NCI-H2171 treated with DMSO at 0.1 percent for 48 hours (cell line): ENCODE measurements around the gene FOXR1.
"Not testable (repeated sequence)": the region's sequence is repeated elsewhere in the genome, so short reads cannot be mapped to it uniquely, and the experiment has no call there.

Experiments
- DNase-seq: peaks from one replicate; lab custom pipeline; 2025; lab: John Stamatoyannopoulos, UW

The FOXR1 gene

DNA sequence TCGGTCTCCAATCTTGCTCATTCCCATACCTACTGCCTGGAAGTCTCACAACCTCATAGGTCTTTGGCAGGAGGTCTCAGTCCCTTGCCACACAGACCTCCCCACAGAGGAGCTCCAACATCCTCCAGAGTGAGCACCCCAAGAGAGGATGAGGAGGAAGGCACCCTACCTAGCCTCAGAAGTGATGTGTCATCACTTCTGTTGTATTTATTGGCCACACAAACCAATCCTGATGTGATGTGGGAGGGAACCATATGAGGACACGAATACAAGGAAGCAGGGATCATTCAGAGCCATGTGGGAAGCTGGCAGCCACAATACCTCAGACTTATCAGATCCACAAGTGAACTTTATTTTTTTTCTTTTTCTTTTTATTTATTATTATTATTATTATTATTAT lies 24.5 kb upstream of the FOXR1 start:
- no peak for DNase-seq

DNA sequence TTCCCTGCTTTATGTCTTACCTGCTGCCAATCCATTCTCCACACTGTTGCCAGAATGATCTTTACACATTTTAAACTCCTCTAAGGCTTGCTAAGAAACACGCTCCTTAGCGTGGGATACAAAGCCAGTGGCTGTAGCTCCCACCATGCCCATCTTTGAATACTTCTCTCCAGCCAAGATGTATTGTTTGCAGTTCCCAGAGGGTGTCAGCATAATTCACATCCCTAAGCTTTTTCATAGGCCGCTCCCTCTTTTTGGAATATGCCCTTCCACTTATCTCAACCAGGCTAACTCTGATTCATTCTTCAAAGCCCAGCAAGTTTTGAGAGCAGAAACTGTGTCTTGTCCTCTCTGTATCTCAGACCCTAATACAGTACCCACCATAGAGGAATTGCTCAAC lies 23.6 kb upstream of the FOXR1 start:
- DNase-seq: no peak

DNA sequence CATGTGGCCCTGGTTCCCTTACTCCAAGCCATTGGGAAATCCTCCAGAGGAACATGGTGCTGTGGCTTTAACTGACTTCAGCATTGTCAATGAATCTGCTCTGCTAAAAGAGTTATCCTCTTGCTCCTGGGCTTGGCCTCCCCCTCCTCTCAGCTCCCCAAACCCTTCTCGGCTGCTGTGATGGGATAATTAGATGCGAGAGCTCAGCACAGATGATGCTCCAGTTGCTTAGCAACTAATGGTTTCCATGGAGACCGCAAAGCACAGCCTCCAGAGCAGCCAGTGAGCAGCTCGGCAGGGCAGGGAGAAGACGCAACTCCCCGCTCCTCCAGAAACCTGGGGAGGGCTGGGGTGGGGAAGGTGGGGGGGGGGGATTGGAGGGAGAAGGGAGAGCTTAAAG lies 18.3 kb upstream of the FOXR1 start:
- peak; percentile 60 for DNase-seq

DNA sequence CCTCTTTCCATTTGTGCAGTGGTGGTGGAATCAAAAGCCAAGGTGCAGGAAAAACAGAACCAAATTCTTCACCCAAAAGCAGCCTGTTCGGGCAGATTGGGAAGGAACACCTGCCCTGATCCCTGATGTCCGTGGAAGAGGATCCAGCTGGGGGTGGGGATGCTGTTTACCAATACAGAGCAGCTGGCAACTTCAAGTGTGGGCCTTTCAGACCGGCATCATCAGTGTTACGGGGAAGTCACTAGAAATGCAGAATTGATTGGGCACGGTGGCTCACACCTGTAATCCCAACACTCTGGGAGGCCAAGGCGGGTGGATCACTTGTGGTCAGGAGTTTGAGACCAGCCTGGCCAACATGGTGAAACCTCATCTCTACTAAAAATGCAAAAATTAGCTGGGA lies 17.6 kb upstream of the FOXR1 start:
- not testable (repeated sequence) for DNase-seq

DNA sequence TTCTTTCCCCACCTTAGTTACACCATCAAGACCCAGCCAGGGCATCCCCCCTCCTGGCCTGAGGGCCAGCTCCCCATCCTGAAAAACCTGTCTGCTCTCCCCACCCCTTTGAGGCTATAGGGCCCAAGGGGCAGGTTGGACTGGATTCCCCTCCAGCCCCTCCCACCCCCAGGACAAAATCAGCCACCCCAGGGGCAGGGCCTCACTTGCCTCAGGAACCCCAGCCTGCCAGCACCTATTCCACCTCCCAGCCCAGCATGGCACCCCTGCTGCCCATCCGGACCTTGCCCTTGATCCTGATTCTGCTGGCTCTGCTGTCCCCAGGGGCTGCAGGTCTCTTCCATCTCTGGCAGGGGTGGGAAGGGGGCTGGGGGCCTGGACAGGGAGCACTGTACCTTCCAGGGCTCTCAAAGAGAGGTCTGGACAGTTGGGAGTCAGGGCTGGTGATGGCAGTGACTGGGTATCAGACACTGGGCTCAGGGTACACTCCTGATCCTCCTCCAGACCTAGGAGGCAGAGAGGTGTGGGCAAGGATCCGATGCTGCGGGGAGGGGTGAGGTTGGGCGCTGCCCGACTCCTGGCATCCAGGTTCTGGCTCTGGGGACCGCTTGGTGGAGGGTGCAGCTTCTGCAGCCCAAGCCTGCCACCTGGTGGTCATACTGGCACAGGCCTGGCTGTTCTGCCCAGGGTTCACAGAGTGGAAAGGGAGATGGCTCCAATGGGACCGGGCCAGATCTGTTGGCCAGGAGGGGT lies 15.3 kb upstream of the FOXR1 start, which contains the start of gene UPK2:
UPK2 (plus strand) TSS at position 205 of the 753 bp plus-strand sequence; CDS start at position 258, 53 bp downstream.
- peak; percentile 44 for DNase-seq

DNA sequence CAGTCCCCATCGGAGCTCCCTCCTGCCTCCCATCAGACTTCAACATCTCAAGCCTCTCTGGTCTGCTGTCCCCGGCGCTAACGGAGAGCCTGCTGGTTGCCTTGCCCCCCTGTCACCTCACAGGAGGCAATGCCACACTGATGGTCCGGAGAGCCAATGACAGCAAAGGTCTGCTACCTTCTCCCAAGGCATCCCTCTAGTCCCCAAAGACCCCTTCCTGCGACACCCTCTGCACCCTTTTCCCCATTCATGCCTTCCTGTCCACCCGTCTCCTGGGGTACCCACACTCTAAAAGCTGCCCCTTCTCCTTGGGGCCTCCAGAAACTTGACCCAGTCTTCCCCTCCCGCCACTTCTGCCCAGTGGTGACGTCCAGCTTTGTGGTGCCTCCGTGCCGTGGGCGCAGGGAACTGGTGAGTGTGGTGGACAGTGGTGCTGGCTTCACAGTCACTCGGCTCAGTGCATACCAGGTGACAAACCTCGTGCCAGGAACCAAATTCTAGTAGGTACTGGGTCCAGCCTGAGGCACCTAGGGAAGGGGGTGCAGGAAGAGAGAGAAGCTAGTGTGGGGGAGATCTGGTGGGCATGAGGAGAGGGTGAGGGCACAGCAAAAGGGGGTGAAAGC lies 14.6 kb upstream of the FOXR1 start:
- DNase-seq: no peak

DNA sequence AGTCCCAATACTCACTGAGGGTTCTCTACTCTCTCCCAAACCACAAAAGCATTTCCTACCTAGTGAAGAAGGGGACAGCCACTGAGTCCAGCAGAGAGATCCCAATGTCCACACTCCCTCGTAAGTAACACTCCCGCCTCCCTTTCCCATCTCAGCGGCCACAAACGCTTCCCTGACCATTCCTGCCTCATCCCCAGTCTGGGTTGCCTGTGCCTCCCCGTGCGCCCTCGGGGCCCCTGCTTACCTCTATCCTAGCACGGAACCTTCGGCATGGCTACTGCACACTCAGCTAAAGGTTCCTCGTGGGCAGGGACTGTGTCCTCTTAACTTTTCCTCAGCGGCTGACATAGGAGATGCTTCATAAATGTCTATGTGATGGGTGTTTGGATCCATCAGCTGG lies 14.0 kb upstream of the FOXR1 start:
- DNase-seq: no peak

DNA sequence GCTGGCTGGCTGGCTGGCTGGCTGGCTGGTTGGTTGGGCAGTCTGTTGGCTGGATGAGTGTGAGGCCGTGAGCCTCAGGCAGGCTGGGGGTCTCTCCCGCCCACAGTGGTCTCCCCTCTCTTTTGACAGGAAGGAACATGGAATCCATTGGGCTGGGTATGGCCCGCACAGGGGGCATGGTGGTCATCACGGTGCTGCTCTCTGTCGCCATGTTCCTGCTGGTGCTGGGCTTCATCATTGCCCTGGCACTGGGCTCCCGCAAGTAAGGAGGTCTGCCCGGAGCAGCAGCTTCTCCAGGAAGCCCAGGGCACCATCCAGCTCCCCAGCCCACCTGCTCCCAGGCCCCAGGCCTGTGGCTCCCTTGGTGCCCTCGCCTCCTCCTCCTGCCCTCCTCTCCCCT lies 13.6 kb upstream of the FOXR1 start:
- no peak for DNase-seq

DNA sequence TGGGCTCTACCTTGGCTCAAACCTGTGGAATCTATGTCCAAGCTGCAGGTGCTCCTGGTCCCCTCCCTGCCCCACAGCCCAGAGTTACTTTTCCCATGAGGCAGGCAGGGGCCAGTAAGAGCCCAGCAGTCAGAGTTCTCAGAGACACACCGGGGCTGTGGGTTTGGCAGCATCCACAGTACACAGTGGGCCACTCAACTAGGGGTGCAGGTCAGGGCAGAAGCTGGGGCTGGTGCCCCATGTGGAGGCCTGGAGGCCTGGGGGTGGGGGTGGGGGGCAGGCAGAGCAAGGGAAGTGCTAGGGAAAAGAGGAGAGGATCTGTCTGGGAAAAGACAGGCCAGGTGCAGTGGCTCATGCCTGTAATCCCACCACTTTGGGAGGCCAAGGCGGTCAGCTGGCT lies 13.0 kb upstream of the FOXR1 start:
- no peak for DNase-seq

DNA sequence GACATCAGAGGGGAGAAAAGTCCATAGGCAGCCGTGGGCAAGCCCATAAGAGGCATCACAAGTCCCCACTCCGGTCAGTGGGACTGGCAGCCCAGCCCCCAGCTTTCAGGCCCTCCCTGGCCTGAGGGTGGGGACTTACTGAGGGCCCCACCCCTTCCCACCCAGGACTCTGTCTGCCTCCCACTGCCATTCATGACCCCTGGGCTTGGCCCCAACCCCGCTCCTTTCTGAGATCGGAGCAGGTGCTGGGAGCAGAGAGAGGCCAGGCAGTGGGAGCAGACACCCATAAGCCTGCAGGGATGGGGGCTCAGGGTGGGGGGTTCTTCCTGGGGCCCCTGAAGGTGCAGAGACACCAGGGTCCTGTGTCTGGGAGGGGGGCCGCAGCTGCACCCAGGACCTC lies 10.4 kb upstream of the FOXR1 start:
- DNase-seq: no peak

DNA sequence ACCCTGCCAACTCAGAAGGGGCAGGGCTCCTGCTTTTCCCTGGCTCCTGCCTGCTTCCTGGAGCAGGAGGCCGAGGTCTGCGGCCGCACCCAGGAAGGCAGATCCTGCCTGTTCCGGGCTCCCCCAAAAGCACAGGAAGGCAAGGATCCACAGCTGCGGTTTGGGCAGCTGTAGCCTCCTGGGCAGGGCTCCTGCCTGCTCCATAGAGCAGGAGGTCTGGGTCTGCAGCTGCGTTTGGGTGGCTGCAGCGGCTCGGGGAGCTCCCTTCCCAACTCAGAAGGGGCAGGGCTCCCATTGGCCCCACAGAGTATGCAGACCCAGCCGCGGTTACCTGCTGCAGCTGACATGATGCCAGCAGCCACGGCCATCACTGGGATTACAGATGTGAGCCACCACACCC lies 10.0 kb upstream of the FOXR1 start:
- DNase-seq: no peak

DNA sequence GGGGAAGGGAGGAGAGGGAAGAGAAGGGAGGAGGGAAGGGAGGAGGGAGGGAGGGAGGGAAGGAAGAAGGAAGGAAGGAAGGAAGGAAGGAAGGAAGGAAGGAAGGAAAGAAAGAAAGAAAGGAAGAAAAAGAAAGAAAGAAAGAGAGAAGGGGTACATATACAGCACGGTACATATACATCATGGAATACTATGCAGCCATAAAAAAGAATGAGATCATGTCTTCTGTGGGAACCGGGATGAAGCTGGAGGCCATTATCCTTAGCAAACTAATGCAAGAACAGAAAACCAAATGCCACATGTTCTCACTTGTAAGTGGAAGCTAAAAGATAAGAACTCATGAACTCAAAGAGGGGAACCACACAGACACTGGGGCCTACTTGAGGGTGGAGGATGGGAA lies 2.1 kb upstream of the FOXR1 start:
- not testable (repeated sequence) for DNase-seq

DNA sequence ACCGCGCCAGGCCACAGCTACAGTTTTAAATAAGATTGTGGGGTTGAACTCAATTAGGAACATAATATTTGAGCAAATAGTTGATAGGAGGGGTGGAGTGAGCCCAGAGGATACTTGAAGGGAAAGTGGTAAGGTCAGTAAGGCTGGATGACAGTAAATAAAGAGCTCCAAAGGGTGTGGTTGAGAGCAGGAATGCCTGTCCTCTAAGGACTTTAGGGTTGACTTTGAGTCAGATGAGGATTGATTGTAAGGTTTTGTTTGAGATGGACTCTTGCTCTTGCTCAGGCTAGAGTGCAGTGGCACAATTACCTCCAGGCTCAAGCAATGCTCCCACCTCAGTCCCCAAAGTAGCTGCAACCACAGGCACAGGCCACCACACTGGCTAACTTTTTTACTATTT lies 2.4 kb downstream of the FOXR1 start:
- DNase-seq: no peak

DNA sequence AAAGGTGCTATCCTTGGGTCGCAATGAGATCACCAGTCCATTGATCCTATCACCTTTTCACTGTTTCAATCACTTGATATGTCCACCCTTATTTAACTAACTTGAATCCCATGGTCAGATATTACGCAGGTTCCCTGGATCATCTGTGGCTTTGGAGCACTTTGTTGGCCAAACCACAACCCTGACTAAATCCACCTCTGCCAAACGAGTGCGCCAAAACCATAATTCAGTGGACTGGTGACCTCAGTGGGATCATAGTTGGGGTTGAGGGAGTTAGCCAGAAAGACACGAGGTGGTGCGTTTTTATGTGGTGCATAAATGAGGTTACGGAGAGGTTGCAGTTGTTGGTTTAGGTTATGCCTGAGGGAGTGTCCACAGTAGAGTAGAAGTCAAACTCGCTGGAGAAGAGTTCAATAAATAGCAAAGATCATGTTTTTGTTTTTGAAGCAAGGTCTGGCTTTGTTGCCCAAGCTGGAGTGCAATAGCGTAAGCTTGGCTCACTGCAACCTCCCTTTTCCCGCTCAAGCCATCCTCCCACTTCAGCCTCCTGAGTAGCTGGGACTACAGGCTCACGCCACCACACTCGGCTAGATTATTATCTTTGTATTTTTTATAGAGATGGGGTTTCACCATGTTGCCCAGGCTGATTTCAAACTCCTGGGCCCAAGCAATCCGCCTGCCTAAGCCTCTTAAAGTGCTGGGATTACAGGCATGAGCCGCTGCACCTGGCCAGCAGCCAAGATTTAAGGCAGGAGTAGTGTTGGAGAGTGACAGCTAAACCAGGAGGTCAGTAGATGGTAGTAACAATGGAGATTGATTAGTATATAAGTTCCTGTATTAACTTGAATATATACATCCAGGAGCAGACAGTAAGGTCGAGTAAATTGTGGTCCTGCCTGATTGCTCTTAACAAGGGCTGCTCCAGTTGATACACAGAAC lies 4.5 kb downstream of the FOXR1 start:
- no peak for DNase-seq

DNA sequence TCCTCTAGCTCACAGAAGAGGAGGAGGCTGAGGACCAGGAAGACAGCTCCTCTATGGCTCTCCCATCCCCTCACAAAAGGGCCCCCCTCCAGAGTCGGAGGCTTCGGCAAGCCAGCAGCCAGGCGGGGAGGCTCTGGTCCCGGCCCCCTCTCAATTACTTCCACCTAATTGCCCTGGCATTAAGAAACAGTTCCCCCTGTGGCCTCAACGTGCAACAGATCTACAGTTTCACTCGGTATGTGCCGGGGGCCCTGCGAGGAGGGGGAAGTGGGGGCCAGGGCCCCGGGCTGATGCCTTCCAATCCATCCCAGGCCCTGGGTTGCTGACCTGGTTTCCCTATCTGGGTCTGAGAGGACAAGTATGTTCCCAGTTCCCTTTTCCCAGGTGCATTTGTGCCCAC lies 7.9 kb downstream of the FOXR1 start:
- peak; percentile 15 for DNase-seq

DNA sequence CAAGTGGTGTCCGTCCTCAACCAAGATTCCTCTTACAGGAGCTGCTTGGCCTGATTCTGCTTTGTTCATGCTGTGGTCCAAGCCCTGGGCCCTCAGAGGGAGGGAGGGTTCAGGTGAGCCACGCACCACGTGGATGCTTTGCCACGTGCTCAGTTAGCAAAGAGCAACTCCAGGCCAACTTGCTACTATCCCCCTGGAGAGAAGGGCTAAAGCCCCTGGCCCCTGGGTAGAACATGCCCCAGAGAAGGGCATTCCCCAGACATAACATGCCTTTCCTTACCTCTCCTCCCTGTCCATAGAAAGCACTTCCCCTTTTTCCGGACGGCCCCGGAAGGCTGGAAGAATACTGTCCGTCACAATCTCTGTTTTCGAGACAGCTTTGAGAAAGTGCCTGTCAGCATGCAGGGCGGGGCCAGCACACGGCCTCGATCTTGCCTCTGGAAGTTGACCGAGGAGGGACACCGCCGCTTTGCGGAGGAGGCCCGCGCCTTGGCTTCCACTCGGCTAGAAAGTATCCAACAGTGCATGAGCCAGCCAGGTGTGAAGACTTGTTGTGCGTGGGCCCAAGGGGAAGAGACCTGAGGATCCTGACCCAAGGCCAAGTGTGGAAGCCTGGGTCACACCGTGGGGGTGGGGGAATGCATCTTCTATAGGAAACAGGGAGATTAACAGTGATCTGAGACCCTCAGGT lies 8.8 kb downstream of the FOXR1 start:
- DNase-seq: no peak

DNA sequence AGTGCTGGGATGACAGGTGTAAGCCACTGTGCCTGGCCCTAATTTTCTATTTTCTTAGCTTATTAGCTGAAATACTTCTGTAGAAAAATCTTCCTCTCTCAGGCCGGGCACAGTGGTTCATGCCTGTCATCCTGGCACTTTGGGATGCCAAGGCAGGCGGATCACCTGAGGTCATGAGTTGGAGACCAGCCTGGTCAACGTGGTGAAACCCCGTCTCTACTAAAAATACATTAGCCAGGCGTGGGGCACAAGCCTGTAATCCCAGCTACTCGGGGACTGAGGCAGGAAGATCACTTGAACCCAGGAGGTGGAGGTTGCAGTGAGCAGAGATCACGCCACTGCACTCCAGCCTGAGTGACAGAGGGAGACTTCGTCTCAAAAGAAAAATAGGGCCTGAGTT lies 12.8 kb downstream of the FOXR1 start:
- not testable (repeated sequence) for DNase-seq

DNA sequence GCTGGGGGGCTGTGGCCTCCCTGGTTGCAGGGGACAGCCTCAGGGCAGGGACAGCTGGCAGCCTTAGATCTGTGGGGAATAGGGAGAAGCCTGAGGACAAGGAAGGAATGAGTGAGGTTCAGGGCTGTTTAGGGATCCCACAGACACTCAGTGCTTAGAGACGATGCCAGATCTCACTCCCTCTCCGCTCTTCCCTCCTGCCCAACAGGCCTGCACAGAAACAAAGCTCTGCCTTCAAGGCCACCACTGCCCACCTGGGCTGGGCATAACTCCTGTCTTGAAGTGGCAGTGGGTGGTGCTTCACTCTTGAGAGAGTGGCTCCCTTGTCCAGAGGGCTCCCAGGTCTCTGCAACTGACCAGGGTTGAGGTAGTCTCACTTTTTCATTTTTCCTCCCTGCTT lies 13.3 kb downstream of the FOXR1 start:
- DNase-seq: no peak

DNA sequence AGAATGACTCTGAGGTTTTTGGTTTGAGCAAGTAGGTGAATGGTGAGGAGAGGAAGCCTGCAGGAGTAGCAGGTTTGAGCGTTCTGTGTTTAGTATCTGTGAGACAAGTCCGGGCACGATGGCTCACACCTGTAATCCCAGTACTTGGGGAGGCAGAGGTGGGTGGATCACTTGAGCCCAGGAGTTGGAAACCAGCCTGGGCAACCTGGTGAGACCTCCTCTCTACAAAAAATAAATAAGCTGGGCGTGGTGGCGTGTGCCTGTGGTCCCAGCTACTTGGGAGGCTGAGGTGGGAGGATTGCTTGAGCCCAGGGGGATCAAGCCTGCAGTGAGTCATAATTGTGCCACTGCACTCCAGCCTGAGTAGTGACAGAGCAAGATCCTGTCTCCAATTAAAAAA lies 16.7 kb downstream of the FOXR1 start:
- DNase-seq: peak; percentile 73

DNA sequence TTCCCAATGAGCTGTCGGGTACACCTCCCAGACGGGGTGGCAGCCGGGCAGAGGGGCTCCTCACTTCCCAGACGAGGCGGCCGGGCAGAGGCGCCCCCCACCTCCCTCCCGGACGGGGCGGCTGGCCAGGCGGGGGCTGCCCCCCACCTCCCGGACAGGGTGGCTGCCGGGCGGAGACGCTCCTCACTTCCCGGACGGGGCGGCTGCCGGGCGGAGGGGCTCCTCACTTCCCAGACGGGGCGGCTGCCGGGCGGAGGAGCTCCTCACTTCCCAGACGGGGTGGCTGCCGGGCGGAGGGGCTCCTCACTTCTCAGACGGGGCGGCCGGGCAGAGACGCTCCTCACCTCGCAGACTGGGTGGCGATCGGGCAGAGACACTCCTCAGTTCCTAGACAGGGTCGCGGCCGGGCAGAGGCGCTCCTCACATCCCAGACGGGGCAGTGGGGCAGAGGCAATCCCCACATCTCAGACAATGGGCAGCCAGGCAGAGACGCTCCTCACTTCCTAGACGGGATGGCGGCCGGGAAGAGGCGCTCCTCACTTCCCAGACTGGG lies 20.0 kb downstream of the FOXR1 start:
- not testable (repeated sequence) for DNase-seq

DNA sequence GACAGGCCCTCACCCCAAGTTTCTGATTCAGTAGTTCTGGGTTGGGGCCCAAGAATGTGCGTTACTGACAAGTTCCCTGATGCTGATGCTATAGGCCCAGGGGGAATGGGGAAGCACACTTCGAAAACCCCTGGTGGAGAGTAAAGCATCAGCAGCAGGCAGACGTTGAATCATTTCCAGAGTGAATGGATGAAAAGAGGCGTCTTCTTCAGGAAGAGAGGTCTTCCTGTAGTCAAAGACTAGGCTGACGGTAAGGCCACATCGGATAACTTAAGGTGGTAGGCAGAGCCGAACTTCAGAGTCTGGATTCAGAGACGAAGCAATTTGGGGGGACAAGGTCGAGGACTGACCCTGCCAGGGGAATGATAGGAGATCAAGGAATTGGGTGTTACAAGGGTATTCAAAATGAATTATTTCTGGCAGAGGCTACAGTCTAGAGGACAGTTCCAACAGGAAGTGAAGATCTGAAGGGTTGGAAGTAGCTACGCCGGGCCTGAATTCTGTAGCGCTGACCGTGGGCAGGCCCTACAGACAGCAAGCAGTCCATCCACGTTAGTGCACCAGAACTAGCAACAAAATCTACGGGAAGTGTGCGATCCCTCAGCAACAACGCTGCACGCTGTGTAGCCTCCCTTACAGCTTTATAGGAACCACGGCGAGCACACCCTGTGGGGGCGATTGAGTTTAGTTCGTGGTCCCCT lies 25.5 kb downstream of the FOXR1 start:
- no peak for DNase-seq
